ENCODE measurements around the gene ADAM33. TPM values are rescaled to one million over a fixed set of nuclear protein-coding genes. Genes with fewer than 3 reads are reported as not detected.

ADAM33 gene
- total RNA-seq, 6 donors from 2014 or later = 2.3 to 26.2 (median 10.5) TPM

- ATAC-seq (ENCODE audit: low FRiP score in 2 of 2) = peak; percentile 39 to 50
- no peak for DNase-seq
- H3K4me1 ChIP-seq = peaks cover 15 to 25% (median 22%) of the 10 kb centered on the region in 4 donors
Observed at GRCh38 chr20:3679749-3680700, 1.8 kb downstream of the ADAM33 start.

GRCh38 chr20:3678856-3679720, 2.7 kb downstream of the ADAM33 start:
- Histone ChIP-seq H3K4me3 (no peak overlapping the region), H3K27ac (peak overlapping the region; percentile 19 to 65 (median 24)), H3K36me3 (no peaks in the 10 kb centered on the region), H3K9me3 (no peaks in the 10 kb centered on the region), H3K4me1 (peaks cover 15 to 25% (median 22%) of the 10 kb centered on the region in 4 donors), H3K27me3 (peaks cover 0 to 19% (median 9%) of the 10 kb centered on the region in 4 donors)
- ATAC-seq (ENCODE audit: low FRiP score in 2 of 2) (no peak), DNase-seq (no peak)
- 85 to 87% methylated on average over 14 of the region's 14 CpGs for WGBS, 2 donors
- TF ChIP-seq EP300 (IDR thresholded peaks at IDR 0.05) = no peak
- TF ChIP-seq CTCF (IDR thresholded peaks at IDR 0.05) = no peak
- no peak for TF ChIP-seq POLR2AphosphoS5 (IDR thresholded peaks at IDR 0.05)
- no peak for TF ChIP-seq POLR2A (IDR thresholded peaks at IDR 0.05)

More at GRCh38 chr20:3679749-3680700, 1.8 kb downstream of the ADAM33 start:
- WGBS, 2 donors = 71 to 74% methylated on average over 13 to 18 of the region's 18 CpGs
- Histone ChIP-seq H3K9me3 (no peaks in the 10 kb centered on the region), H3K27ac (peak overlapping the region; percentile 19 to 70 (median 44)), H3K4me3 (peak overlapping the region in 3 of 4 donors; percentile 34 to 48 (median 45)), H3K36me3 (no peaks in the 10 kb centered on the region), H3K27me3 (peaks cover 0 to 17% (median 5%) of the 10 kb centered on the region in 4 donors)
- no peak for TF ChIP-seq CTCF (IDR thresholded peaks at IDR 0.05)
- no peak for TF ChIP-seq POLR2A (IDR thresholded peaks at IDR 0.05)
- no peak for TF ChIP-seq EP300 (IDR thresholded peaks at IDR 0.05)
- TF ChIP-seq POLR2AphosphoS5 (IDR thresholded peaks at IDR 0.05) = no peak

GRCh38 chr20:3678198-3678597, 3.6 kb downstream of the ADAM33 start:
- no peaks in the 10 kb centered on the region for H3K36me3 ChIP-seq
- H3K4me3 ChIP-seq = no peak overlapping the region
- DNase-seq (no peak), ATAC-seq (ENCODE audit: low FRiP score in 2 of 2) (no peak)
- 33 to 63% methylated on average over 1 to 2 of the region's 2 CpGs for WGBS, 2 donors
- TF ChIP-seq CTCF (IDR thresholded peaks at IDR 0.05) (no peak), EP300 (IDR thresholded peaks at IDR 0.05) (no peak), POLR2AphosphoS5 (IDR thresholded peaks at IDR 0.05) (no peak), POLR2A (IDR thresholded peaks at IDR 0.05) (no peak)
- no peaks in the 10 kb centered on the region for H3K9me3 ChIP-seq
- H3K4me1 ChIP-seq = peaks cover 17 to 29% (median 22%) of the 10 kb centered on the region in 4 donors
- peak overlapping the region in 2 of 4 donors; percentile 25 to 65 for H3K27ac ChIP-seq
- H3K27me3 ChIP-seq = peaks cover 0 to 27% (median 14%) of the 10 kb centered on the region in 4 donors

GRCh38 chr20:3677733-3678132, 4.1 kb downstream of the ADAM33 start:
- H3K27me3 ChIP-seq = peaks cover 0 to 32% (median 17%) of the 10 kb centered on the region in 4 donors
- peak in 1 of 2 donors; percentile 87 for DNase-seq
- 43 to 52% methylated on average over 7 to 8 of the region's 8 CpGs for WGBS, 2 donors
- H3K4me3 ChIP-seq = no peak overlapping the region
- H3K9me3 ChIP-seq = no peaks in the 10 kb centered on the region
- TF ChIP-seq CTCF (IDR thresholded peaks at IDR 0.05) = no peak
- no peak for TF ChIP-seq EP300 (IDR thresholded peaks at IDR 0.05)
- TF ChIP-seq POLR2AphosphoS5 (IDR thresholded peaks at IDR 0.05) = no peak
- TF ChIP-seq POLR2A (IDR thresholded peaks at IDR 0.05) = no peak
- ATAC-seq (ENCODE audit: low FRiP score in 2 of 2) = no peak
- H3K36me3 ChIP-seq = no peaks in the 10 kb centered on the region
- H3K27ac ChIP-seq = peak overlapping the region in 2 of 4 donors; percentile 25 to 27
- H3K4me1 ChIP-seq = peaks cover 20 to 34% (median 24%) of the 10 kb centered on the region in 4 donors

Data from upper lobe of left lung (tissue), 6 donors.